ENCODE results near the gene CASTOR1.

The CASTOR1 gene

GRCh38 chr22:30297991-30298701 lies 8.8 kb upstream of the CASTOR1 start:
- no peak for DNase-seq

- DNase-seq, result no peak
These were observed 8.1 kb upstream of the CASTOR1 start for GRCh38 chr22:30297276-30297990.

GRCh38 chr22:30296833-30297232 lies 7.5 kb upstream of the CASTOR1 start:
- DNase-seq, result no peak

GRCh38 chr22:30296324-30296723 lies 7.0 kb upstream of the CASTOR1 start:
- no peak for DNase-seq

- DNase-seq, result no peak
These were observed 6.3 kb upstream of the CASTOR1 start for GRCh38 chr22:30295576-30295975.

GRCh38 chr22:30294830-30295229 lies 5.5 kb upstream of the CASTOR1 start:
- DNase-seq, result no peak

GRCh38 chr22:30294066-30294465 lies 4.8 kb upstream of the CASTOR1 start:
- peak; percentile 44 to 81 for DNase-seq

GRCh38 chr22:30293026-30293425 lies 3.7 kb upstream of the CASTOR1 start:
- DNase-seq, result no peak

GRCh38 chr22:30292069-30292970 lies 3.0 kb upstream of the CASTOR1 start:
- DNase-seq, result no peak

GRCh38 chr22:30291058-30291892 lies 2.0 kb upstream of the CASTOR1 start:
- DNase-seq, result no peak

GRCh38 chr22:30290342-30291057 lies 1.2 kb upstream of the CASTOR1 start:
- DNase-seq, result peak in 1 of 2 experiments; percentile 36

- no peak for DNase-seq
These were observed 642 bp upstream of the CASTOR1 start for GRCh38 chr22:30289980-30290313.

GRCh38 chr22:30288419-30289140 lies 725 bp downstream of the CASTOR1 start:
- no peak for DNase-seq

- peak; percentile 77 to 89 for DNase-seq
These were observed 1.5 kb downstream of the CASTOR1 start for GRCh38 chr22:30287648-30288418.

GRCh38 chr22:30286813-30287647 lies 2.3 kb downstream of the CASTOR1 start:
- DNase-seq, result peak; percentile 28 to 45

- DNase-seq, result no peak
These were observed 3.0 kb downstream of the CASTOR1 start for GRCh38 chr22:30286331-30286730.

GRCh38 chr22:30285846-30286200 lies 3.5 kb downstream of the CASTOR1 start:
- DNase-seq, result no peak

GRCh38 chr22:30285176-30285845 lies 4.0 kb downstream of the CASTOR1 start:
- DNase-seq, result no peak

- DNase-seq, result no peak
These were observed 4.6 kb downstream of the CASTOR1 start for GRCh38 chr22:30284666-30285065.
